ENCODE measurements around the gene KIF13A. TPM values are rescaled to one million over a fixed set of nuclear protein-coding genes. Genes with fewer than 3 reads are reported as not detected.

Gene KIF13A
- total and polyA plus RNA-seq, 4 donors = 14.2 to 97.4 (median 31.7) TPM

DNA sequence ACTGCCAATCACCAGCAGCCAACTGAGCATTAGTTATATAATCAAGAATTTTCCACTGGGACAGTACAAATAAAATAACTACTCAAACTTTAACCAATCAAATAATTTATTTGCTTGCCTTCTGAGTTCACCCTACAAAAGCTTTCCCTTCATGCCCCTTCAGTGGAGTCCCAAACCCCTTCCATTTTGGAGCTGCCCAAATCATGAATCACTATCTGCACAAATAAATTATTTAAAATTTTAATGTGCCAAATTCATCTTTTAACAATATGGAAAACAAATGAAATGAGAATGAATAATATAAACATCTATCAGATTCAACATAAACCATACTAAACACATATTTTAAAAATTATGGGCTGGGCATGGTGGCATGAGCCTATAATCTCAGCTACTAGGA lies 85.9 kb downstream of the KIF13A start:
- peaks cover 0 to 9% (median 6%) of the 10 kb centered on the region in 4 donors for H3K36me3 ChIP-seq (ENCODE audit: control insufficient read depth in 4 of 4, insufficient read depth in 4 of 4, low read length in 4 of 4)
- no peak for DNase-seq
- no peak overlapping the region for H3K27ac ChIP-seq (ENCODE audit: low read depth in 1 of 2, low read length in 1 of 2)
- H3K4me3 ChIP-seq = no peak overlapping the region
- TF ChIP-seq, protein P1, sequence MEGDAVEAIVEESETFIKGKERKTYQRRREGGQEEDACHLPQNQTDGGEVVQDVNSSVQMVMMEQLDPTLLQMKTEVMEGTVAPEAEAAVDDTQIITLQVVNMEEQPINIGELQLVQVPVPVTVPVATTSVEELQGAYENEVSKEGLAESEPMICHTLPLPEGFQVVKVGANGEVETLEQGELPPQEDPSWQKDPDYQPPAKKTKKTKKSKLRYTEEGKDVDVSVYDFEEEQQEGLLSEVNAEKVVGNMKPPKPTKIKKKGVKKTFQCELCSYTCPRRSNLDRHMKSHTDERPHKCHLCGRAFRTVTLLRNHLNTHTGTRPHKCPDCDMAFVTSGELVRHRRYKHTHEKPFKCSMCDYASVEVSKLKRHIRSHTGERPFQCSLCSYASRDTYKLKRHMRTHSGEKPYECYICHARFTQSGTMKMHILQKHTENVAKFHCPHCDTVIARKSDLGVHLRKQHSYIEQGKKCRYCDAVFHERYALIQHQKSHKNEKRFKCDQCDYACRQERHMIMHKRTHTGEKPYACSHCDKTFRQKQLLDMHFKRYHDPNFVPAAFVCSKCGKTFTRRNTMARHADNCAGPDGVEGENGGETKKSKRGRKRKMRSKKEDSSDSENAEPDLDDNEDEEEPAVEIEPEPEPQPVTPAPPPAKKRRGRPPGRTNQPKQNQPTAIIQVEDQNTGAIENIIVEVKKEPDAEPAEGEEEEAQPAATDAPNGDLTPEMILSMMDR (IDR thresholded peaks at IDR 0.05; ENCODE audit: control extremely low read depth, extremely low read depth) = no peak
- H3K27me3 ChIP-seq (ENCODE audit: control insufficient read depth in 3 of 3, insufficient read depth in 3 of 3, low read length in 2 of 3) = no peaks in the 10 kb centered on the region
- no peak for ATAC-seq (ENCODE audit: insufficient read depth, low FRiP score)
- H3K9ac ChIP-seq (ENCODE audit: insufficient read depth in 1 of 2, low read length in 2 of 2) = no peak overlapping the region
- peaks cover 3 to 25% (median 8%) of the 10 kb centered on the region in 5 donors for H3K4me1 ChIP-seq (ENCODE audit: control insufficient read depth in 5 of 5, insufficient read depth in 5 of 5, low read length in 5 of 5)
- no peaks in the 10 kb centered on the region for H3K9me3 ChIP-seq (ENCODE audit: control insufficient read depth in 4 of 4, insufficient read depth in 3 of 4, low read length in 3 of 4)

DNA sequence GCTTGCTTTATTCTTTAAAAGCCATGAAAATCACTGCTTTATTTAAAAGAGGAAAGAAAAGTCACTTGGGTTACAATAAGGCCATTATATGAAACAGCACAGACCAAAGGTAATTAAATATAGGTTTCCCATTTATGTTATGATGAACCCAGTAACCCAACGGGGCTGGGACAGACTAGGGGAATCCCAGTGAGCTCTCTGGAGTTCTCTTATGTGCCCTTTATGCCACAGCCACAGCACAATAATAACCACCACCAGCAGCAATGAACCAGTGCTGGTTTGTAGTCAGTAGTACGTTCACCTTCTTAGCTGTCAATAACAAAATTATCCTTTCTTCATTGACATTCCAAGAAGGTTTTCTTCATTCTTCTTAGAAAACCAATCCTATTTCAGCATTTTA lies 87.4 kb downstream of the KIF13A start:
- Histone ChIP-seq H3K4me3 (no peak overlapping the region), H3K4me1 (ENCODE audit: control insufficient read depth in 5 of 5, insufficient read depth in 5 of 5, low read length in 5 of 5) (peaks cover under 1 to 17% (median 4%) of the 10 kb centered on the region in 5 donors), H3K36me3 (ENCODE audit: control insufficient read depth in 4 of 4, insufficient read depth in 4 of 4, low read length in 4 of 4) (peaks cover 0 to 23% (median 11%) of the 10 kb centered on the region in 4 donors), H3K27me3 (ENCODE audit: control insufficient read depth in 3 of 3, insufficient read depth in 3 of 3, low read length in 2 of 3) (no peaks in the 10 kb centered on the region), H3K27ac (ENCODE audit: low read depth in 1 of 2, low read length in 1 of 2) (no peak overlapping the region), H3K9me3 (ENCODE audit: control insufficient read depth in 4 of 4, insufficient read depth in 3 of 4, low read length in 3 of 4) (peaks cover 2 to 10% (median 7%) of the 10 kb centered on the region in 4 donors), H3K9ac (ENCODE audit: insufficient read depth in 1 of 2, low read length in 2 of 2) (no peak overlapping the region)
- DNase-seq = no peak
- no peak for ATAC-seq (ENCODE audit: insufficient read depth, low FRiP score)
- TF ChIP-seq, protein P1 (IDR thresholded peaks at IDR 0.05; ENCODE audit: control extremely low read depth, extremely low read depth) = no peak
- 77 to 86% methylated on average over 2 of the region's 2 CpGs for WGBS, 2 donors

DNA sequence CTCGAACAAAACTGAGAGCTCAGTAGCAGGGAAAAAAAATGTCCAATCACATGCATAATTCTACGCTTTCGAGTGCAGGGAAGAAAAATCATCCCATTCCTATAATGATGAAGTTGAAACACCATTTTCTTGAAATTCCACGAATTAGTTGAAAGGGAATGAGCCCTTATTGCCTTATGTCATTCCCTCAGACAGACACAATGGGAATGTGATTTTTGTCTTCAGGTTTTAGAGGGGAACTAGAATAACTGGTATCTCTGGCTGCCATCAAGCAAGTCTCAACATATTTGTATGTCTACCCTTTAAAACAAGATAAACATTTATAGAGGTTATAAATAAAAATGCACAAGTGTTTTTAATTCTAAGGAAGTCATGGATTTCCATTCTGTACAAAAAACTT lies 87.9 kb downstream of the KIF13A start:
- ATAC-seq (ENCODE audit: insufficient read depth, low FRiP score) (no peak), DNase-seq (no peak)
- no peaks in the 10 kb centered on the region for H3K27me3 ChIP-seq (ENCODE audit: control insufficient read depth in 3 of 3, insufficient read depth in 3 of 3, low read length in 2 of 3)
- H3K9ac ChIP-seq (ENCODE audit: insufficient read depth in 1 of 2, low read length in 2 of 2) = no peak overlapping the region
- H3K36me3 ChIP-seq (ENCODE audit: control insufficient read depth in 4 of 4, insufficient read depth in 4 of 4, low read length in 4 of 4) = peaks cover 0 to 28% (median 14%) of the 10 kb centered on the region in 4 donors
- 93 to 97% methylated on average over 4 of the region's 4 CpGs for WGBS, 2 donors
- TF ChIP-seq, protein P1 (IDR thresholded peaks at IDR 0.05; ENCODE audit: control extremely low read depth, extremely low read depth) = no peak
- H3K4me3 ChIP-seq = no peak overlapping the region
- H3K9me3 ChIP-seq (ENCODE audit: control insufficient read depth in 4 of 4, insufficient read depth in 3 of 4, low read length in 3 of 4) = peaks cover 2 to 15% (median 7%) of the 10 kb centered on the region in 4 donors
- peaks cover 0 to 17% (median 2%) of the 10 kb centered on the region in 5 donors for H3K4me1 ChIP-seq (ENCODE audit: control insufficient read depth in 5 of 5, insufficient read depth in 5 of 5, low read length in 5 of 5)
- no peak overlapping the region for H3K27ac ChIP-seq (ENCODE audit: low read depth in 1 of 2, low read length in 1 of 2)

DNA sequence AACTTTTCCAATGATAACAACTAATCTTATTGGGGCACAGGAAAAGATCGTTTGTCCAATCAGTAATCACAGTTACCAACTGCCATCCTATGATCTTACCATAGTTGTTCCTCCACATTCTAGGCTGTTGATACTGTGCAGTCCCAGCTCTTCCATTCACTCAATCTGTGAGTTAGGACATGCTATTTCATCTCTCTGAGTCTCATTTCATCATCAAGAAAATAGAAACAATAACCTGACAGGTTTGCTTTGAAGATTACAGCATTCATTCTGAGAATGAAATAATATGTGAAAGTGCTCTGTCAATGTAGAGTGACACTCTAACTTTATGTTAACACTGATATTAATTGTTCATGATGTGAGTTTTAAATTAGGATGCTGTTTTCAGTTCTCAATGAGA lies 89.8 kb downstream of the KIF13A start:
- no peak for DNase-seq
- peaks cover 2 to 15% (median 8%) of the 10 kb centered on the region in 4 donors for H3K9me3 ChIP-seq (ENCODE audit: control insufficient read depth in 4 of 4, insufficient read depth in 3 of 4, low read length in 3 of 4)
- H3K4me3 ChIP-seq = no peak overlapping the region
- ATAC-seq (ENCODE audit: insufficient read depth, low FRiP score) = no peak
- no peaks in the 10 kb centered on the region for H3K27me3 ChIP-seq (ENCODE audit: control insufficient read depth in 3 of 3, insufficient read depth in 3 of 3, low read length in 2 of 3)
- TF ChIP-seq, protein P1 (IDR thresholded peaks at IDR 0.05; ENCODE audit: control extremely low read depth, extremely low read depth) = no peak
- H3K4me1 ChIP-seq (ENCODE audit: control insufficient read depth in 5 of 5, insufficient read depth in 5 of 5, low read length in 5 of 5) = peaks cover 0 to 13% (median 0%) of the 10 kb centered on the region in 5 donors
- 93 to 100% methylated on average over 1 of the region's 1 CpG for WGBS, 2 donors
- H3K27ac ChIP-seq (ENCODE audit: low read depth in 1 of 2, low read length in 1 of 2) = no peak overlapping the region
- H3K36me3 ChIP-seq (ENCODE audit: control insufficient read depth in 4 of 4, insufficient read depth in 4 of 4, low read length in 4 of 4) = peaks cover 0 to 40% (median 16%) of the 10 kb centered on the region in 4 donors
- no peak overlapping the region for H3K9ac ChIP-seq (ENCODE audit: insufficient read depth in 1 of 2, low read length in 2 of 2)
